Measurements from ENCODE around the gene ZNF597. TPM values are rescaled to one million over a fixed set of nuclear protein-coding genes. Genes with fewer than 3 reads are reported as not detected.

Gene ZNF597
- total and polyA plus RNA-seq, 10 of the 15 experiments (the other 5 are each of a cell fraction or from before 2014, with no cell fraction given), result 0.80 to 2.8 (median 2.0) TPM

DNA sequence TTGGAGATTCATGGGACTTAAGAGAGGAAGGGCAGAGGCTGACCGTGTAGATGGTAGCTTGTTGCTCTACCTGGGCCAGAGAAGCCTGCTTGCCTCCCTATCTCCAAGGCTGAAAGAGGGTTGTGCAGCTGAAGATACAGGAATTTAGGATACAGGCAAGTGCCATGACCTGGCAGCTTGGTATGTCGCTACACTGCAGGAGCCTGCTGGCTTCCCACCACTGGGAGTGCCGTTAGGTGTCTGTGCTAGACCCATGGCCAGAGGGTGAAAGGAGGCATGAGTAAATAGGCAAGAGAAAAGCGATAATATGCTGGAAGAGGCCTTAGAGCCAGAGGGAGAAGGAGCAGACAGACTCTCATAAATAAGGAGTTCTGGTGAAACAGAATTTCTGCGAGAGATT, 10.8 kb upstream of the ZNF597 start:
- POLR2A ChIA-PET, result interaction anchor here (0.6 to 0.7 kb wide), 2 partner anchors 52 to 55 kb away, joined by 3 read pairs; no protein-coding TSS in a partner anchor
- Histone ChIP-seq H3K27me3 (replicated peaks in 1 of 2; ENCODE audit: control insufficient read depth in 2 of 2, insufficient read depth in 2 of 2, low read length in 1 of 2) (no peaks in the 10 kb centered on the region), H3K4me3 (no peak overlapping the region), H3K4me1 (ENCODE audit: control insufficient read depth, insufficient read depth, low read length) (peaks cover 4% of the 10 kb centered on the region), H4K20me1 (ENCODE audit: control insufficient read depth, insufficient read depth) (no peaks in the 10 kb centered on the region), H3K9me3 (replicated peaks; ENCODE audit: control insufficient read depth, insufficient read depth, low read length) (no peaks in the 10 kb centered on the region; the same call in 2 of the 3 replicates), H2AFZ (ENCODE audit: control insufficient read depth, low read depth, low read length) (no peak overlapping the region), H3K27ac (ENCODE audit: control insufficient read depth, insufficient read depth) (no peak overlapping the region), H3K9ac (ENCODE audit: control insufficient read depth, insufficient read depth, low read length) (no peak overlapping the region), H3K36me3 (ENCODE audit: control insufficient read depth in 2 of 2, insufficient read depth in 2 of 2, low read length in 1 of 2) (no peaks in the 10 kb centered on the region), H3K79me2 (ENCODE audit: control insufficient read depth, insufficient read depth, low read length) (peaks cover 15% of the 10 kb centered on the region), H3K4me2 (ENCODE audit: control insufficient read depth, insufficient read depth) (no peak overlapping the region)
- SMC1A ChIA-PET (ENCODE audit: uncharacterized antibody, unreplicated experiment), result interaction anchor here (1.2 to 2.7 kb wide), 2 partner anchors 10 to 17 kb away, joined by 3 to 7 read pairs; partner anchors contain the start of genes NAA60 and ZNF597
- RAD21 ChIA-PET (ENCODE audit: unreplicated experiment), result no interaction called here
- in situ Hi-C loops (cut with MboI), result no loop called here
- no peak for DNase-seq (ENCODE audit: low read depth, low spot score)
- CTCF ChIA-PET, result no interaction called here
- ATAC-seq, result no peak
- intact Hi-C loops (cut with micrococcal nuclease; ENCODE audit: unreplicated experiment), result no loop called here
- BruUV-seq (replicated peaks), result no TSS peak
- 86% methylated on average over 5 of the region's 5 CpGs for WGBS (ENCODE audit: insufficient coverage, insufficient replicate concordance, low lambda C conversion rate, missing lambda C conversion rate)
- no peak for FAIRE-seq
- TF ChIP-seq USF1 (IDR thresholded peaks at IDR 0.05; ENCODE audit: borderline replicate concordance, extremely low read length, insufficient read depth, low read depth, low read length) (no peak), SUPT20H (IDR thresholded peaks at IDR 0.05; ENCODE audit: borderline replicate concordance, control insufficient read depth, low read depth, low read length) (no peak), NFYB (IDR thresholded peaks at IDR 0.05; ENCODE audit: insufficient read depth, low read depth, low read length) (no peak), BCLAF1 (IDR thresholded peaks at IDR 0.05) (no peak), E4F1 (IDR thresholded peaks at IDR 0.05; ENCODE audit: borderline replicate concordance, partially characterized antibody) (no peak), TBL1XR1 (IDR thresholded peaks at IDR 0.05; ENCODE audit: low read depth, low read length) (no peak), BACH1 (IDR thresholded peaks at IDR 0.05; ENCODE audit: borderline replicate concordance) (no peak), YBX1 (IDR thresholded peaks at IDR 0.05) (no peak), RFX5 (IDR thresholded peaks at IDR 0.05; ENCODE audit: low read depth, low read length) (no peak), YY1 (IDR thresholded peaks at IDR 0.05; ENCODE audit: low read depth, low read length) (no peak), DPF2 (IDR thresholded peaks at IDR 0.05) (no peak), MYB (IDR thresholded peaks at IDR 0.05; ENCODE audit: borderline replicate concordance, low read depth, low read length) (no peak), SPI1 (IDR thresholded peaks at IDR 0.05; ENCODE audit: borderline replicate concordance, insufficient read depth, low read depth, low read length) (no peak), SRF (IDR thresholded peaks at IDR 0.05; ENCODE audit: low read depth in 2 of 2, low read length in 2 of 2) (no peak)
- TF ChIP-seq, protein P1, sequence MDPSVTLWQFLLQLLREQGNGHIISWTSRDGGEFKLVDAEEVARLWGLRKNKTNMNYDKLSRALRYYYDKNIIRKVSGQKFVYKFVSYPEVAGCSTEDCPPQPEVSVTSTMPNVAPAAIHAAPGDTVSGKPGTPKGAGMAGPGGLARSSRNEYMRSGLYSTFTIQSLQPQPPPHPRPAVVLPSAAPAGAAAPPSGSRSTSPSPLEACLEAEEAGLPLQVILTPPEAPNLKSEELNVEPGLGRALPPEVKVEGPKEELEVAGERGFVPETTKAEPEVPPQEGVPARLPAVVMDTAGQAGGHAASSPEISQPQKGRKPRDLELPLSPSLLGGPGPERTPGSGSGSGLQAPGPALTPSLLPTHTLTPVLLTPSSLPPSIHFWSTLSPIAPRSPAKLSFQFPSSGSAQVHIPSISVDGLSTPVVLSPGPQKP (IDR thresholded peaks at IDR 0.05; ENCODE audit: low read depth, low read length), result no peak
- TF ChIP-seq, protein P2, sequence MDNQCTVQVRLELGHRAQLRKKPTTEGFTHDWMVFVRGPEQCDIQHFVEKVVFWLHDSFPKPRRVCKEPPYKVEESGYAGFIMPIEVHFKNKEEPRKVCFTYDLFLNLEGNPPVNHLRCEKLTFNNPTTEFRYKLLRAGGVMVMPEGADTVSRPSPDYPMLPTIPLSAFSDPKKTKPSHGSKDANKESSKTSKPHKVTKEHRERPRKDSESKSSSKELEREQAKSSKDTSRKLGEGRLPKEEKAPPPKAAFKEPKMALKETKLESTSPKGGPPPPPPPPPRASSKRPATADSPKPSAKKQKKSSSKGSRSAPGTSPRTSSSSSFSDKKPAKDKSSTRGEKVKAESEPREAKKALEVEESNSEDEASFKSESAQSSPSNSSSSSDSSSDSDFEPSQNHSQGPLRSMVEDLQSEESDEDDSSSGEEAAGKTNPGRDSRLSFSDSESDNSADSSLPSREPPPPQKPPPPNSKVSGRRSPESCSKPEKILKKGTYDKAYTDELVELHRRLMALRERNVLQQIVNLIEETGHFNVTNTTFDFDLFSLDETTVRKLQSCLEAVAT (IDR thresholded peaks at IDR 0.05), result no peak
